ENCODE results near the gene MSANTD7. TPM values are rescaled to one million over a fixed set of nuclear protein-coding genes. Genes with fewer than 3 reads are reported as not detected.
"Not testable (repeated sequence)": the region's sequence is repeated elsewhere in the genome, so short reads cannot be mapped to it uniquely, and the experiment has no call there.

The MSANTD7 gene
- total RNA-seq, 1 experiment from 2014 or later: 23.9 TPM

DNA sequence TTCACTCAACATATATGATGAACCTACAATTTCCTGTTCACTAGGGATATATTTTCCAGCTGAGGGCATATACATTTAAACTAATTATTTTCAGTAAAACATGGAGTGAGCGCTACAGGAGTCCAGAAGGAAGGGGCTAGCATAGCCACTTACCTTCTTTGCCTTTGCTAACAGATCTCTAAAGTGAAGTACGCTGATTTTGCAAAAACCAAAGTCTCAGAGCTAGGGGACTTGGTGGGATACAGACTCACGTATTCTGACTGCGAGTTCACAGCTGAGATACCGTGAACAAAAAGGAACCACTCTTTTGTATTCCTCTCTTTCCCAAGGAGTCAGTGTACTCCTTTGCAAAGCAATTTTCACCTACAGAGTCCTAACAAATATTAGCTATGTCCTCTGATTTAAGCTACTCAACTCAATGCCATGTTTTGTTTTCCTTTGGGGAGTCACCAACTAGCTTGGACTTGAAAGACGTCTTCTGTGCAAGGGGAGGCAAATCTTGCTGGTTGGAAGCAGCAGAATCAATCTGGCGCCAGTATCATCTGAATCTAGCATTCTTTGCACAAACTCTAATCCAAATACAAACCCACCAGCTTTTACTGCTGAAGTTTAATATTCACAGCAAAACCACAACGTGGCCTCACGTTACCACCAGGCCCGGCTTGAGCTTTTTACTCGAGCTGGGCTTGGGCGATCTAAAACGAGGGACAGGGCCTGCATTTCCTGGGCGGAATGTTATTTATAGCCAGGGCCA is 926 bp upstream of the MSANTD7 start:
- DNase-seq (ENCODE audit: low spot score): no peak

DNA sequence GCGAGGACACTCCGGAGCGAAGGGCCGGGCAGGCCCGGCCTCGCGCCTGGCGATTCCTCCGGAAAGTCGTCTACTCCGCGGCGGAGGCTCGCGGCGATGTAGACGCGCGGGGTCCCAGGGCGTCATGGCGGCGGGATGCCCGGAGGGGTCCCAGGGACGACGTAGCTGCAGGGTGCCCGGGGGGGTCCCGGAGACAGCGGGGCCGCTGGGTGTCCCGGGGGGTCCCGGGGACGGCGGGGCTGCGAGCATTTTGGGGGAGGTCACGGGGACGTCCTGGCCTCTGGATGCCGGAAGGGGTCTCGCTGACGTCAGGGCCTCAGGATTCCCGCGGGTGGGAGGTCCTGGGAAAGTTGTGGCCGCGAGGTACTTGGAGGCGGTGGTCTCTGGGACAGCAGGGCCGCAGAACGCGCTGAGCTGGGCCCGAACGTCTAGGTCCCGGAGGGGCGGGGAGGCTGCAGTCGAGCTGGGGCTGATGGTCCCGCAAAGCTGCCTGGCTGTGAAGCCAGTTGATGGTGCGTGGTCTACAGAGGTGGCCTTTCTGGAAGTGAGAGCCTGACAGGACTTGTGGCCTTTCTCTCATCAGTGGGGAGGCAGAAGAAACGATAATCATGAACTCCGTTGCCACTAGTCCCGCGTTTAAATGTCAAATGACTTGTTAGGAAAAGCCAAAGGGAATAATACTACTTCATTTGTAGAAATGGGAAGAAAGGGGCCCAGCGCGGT is 637 bp downstream of the MSANTD7 start:
- peak; percentile 42 for DNase-seq (ENCODE audit: low spot score)

DNA sequence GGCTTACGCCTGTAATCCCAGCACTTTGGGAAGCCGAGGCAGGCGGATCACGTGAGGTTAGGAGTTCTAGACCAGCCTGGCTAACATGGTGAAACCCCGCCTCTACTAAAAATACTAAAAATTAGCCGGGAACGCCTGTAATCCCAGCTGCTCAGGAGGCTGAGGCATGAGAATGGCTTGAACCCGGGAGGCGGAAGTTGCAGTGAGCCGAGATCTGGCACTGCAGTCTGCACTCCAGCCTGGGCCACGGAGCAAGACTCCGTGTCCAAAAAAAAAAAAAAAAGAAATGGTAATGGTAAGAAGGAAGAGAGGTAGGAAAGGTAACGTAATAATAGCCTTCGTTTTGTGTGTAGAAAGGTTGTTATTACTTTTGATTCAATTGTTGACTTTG is 1.2 kb downstream of the MSANTD7 start:
- no peak for DNase-seq (ENCODE audit: low spot score)

DNA sequence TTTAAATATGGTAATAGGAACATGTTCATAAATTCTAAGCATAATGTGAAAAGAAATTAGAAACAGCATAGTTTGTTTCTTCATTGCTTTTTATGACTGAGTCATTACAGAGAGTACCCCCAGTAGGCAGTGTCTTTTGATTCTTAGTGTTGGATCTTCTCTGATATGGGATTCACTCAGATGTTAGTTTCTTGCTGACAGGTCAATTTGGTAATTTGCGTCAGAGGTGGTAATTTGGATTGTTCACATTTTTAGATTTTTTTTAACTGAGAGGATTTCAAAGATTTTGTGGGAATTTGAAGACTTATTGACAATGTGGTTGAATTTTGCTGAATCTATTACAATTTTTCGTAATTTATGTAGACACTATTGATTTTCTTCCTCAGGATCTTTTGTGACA is 2.1 kb downstream of the MSANTD7 start:
- DNase-seq (ENCODE audit: low spot score): no peak

DNA sequence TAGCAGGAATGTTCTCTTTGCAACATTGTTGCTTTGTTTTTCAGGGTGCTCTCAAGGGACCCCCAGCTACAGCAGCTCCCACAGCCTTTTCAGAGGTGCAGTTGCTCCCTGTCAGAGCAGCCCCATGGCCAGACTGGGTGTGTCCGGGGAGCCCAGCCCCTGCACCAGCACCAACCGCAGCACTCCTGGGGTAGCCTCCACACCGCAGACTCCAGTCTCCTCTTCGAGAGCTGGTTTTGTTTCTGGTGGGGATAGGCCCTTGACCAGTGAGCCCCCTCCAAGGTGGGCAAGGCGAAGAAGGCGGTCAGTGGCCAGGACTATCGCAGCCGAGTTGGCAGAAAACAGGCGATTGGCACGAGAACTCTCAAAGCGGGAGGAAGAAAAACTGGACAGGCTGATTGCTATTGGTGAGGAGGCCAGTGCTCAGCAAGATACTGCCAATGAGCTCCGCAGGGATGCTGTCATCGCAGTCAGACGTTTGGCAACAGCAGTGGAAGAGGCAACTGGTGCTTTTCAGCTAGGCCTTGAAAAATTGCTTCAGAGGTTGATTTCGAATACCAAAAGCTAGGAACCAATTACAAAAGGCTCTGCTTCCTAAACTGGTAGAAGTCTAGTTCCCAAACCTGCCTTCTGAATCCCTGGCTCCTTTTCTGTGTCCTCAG is 5.4 kb downstream of the MSANTD7 start:
- no peak for DNase-seq (ENCODE audit: low spot score)

DNA sequence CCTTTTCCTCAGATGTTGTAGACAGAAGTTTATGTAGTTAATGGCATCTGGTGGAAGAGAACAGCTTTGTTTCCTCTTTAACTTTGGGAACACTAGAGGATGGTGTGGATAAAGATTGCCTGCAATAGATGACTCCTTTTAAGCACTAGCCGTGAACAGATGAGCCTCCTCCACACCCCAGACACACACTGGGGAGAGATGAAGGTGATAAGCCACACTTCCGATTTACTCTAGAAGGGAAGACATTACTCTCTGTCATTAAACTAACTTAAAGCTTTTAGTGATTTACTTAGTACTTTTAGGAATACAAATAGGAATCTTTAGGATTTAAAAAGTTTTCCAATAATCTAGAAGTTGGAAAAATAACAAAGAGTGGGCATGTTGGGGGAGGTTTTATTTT is 6.8 kb downstream of the MSANTD7 start:
- DNase-seq (ENCODE audit: low spot score): no peak

DNA sequence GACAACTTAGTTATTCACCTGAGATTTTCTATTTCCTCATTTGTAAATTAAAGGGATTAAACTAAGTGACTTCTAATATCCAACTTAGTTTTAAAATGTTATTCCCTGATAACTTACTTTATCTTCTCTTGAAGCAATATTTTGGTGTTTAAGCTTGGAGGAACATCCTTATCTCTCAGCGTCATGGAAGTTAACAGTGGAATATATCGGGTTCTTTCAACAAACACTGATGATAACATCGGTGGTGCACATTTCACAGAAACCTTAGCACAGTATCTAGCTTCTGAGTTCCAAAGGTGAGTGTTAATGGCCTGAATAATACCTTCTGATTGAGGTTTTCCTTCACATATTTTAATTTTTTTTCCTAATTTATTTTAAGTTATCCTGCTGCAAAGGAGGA is 14.1 kb downstream of the MSANTD7 start:
- DNase-seq (ENCODE audit: low spot score): no peak

DNA sequence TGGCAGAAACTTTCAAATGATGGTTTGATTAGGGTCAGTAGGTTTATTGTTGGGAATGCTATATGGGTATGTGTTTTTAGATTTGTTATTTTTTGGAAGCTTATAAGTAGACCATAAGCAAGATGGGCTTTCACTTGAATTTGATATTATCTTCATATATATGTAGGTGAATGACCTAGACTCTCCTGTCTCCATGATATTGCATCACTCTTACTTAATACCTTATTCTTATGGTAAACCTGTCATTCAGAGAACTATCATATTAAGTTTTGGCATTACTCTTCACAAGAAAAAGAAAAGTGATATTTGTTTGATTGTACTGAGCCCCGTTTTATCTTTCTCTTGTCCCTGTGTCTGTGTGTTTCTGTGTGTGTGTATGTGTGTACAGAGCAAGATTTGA is 17.3 kb downstream of the MSANTD7 start:
- DNase-seq (ENCODE audit: low spot score): no peak

DNA sequence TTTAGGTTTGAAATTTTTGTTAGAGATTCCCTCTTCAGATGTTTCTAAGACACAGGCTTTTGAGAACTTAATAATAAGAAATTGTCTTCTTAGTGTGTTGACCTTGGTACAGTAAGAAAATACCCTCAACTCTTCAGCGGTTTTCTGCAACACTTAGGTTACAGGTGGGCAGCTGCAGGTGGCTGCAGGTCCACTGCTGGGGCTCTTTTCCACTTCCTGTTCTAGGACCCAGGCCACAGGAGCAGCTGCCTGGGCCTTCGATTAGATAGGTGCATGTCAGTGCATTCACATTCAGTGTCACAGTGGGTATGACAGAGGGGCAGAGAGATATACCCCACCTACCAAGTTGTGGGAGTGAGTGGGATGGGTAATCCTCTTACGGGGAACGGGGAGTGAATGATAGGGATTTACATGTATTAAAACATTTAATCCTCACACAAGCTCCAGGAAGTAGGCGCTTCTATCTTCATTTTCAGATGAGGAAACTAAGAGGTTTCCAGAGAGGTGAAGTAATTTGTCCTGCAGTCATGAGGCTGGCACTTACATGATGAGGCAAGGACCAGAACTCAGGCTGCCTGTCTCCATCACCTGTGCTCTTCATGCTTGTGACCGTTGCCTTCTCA is 20.3 kb downstream of the MSANTD7 start:
- no peak for DNase-seq (ENCODE audit: low spot score)

DNA sequence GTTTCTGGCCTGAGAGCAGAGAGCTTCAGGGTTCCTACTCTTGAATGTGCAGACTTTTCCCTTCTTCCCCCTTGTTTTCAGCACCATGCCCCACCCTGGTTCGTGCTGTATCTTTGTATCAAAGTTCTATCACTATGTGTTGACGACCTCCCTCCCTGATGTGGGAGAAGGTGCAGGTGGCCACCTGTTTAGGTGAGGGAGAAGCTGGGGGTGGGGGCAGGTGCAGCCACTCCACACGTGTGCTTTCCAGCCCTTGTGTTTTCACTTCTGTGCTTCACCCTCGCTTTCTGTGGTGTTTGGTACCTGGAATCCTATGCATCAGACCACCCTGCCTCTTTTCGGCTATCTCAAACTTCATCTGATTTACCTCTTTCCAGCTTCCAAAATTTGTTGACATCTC is 20.9 kb downstream of the MSANTD7 start:
- DNase-seq (ENCODE audit: low spot score): no peak

DNA sequence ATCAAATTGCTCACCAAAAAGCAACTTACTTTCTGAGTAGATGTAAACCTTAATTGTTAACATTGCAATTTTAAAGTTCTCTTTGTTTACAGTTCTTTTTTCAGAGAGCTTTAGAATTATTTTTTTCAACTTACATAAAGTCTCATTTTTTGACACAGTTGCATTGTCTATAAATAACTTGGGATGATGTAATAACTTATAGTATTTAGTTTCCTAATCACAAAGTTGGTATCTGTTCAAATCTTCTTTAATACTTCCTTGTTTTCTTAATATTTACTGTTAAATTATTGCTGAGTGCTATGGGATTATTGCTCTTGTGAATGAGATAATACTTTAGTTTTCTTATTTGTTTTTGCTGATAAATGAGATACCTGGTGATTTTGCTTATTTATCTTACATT is 21.7 kb downstream of the MSANTD7 start:
- DNase-seq (ENCODE audit: low spot score): no peak

DNA sequence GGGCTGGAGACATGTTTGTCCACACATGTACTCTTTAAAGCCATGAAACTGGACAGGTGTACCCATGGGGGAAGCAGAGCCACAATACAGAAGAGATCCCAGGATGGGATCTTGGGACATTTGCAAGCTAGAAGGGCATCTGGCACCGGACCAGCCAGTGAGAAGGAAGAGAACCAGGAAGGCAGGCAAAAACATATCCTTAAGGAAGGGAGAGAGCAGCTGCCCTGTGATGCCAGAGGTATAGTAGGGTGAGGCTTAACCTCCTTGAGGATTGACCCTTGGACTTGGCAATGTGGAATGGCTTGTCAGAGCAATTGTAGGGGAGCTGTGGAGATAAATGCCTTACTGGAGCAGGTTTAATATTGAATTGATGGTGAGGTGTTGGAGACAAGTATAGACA is 22.7 kb downstream of the MSANTD7 start:
- DNase-seq (ENCODE audit: low spot score): peak; percentile 4

DNA sequence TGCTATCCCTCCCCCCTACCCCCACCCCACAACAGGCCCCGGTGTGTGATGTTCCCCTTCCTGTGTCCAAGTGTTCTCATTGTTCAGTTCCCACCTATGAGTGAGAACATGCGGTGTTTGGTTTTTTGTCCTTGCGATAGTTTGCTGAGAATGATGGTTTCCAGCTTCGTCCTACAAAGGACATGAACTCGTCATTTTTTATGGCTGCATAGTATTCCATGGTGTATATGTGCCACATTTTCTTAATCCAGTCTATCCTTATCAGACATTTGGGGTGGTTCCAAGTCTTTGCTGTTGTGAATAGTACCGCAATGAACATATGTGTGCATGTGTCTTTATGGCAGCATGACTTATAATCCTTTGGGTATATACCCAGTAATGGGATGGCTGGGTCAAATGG is 26.4 kb downstream of the MSANTD7 start:
- DNase-seq (ENCODE audit: low spot score): not testable (repeated sequence)

DNA sequence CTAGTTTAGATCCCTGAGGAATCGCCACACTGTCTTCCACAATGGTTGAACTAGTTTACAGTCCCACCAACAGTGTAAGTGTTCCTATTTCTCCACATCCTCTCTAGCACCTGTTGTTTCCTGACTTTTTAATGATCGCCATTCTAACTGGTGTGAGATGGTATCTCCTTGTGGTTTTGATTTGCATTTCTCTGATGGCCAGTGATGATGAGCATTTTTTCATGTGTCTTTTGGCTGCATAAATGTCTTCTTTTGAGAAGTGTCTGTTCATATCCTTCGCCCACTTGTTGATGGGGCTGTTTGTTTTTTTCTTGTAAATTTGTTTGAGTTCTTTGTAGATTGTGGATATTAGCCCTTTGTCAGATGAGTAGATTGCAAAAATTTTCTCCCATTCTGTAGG is 26.8 kb downstream of the MSANTD7 start:
- DNase-seq (ENCODE audit: low spot score): not testable (repeated sequence)

DNA sequence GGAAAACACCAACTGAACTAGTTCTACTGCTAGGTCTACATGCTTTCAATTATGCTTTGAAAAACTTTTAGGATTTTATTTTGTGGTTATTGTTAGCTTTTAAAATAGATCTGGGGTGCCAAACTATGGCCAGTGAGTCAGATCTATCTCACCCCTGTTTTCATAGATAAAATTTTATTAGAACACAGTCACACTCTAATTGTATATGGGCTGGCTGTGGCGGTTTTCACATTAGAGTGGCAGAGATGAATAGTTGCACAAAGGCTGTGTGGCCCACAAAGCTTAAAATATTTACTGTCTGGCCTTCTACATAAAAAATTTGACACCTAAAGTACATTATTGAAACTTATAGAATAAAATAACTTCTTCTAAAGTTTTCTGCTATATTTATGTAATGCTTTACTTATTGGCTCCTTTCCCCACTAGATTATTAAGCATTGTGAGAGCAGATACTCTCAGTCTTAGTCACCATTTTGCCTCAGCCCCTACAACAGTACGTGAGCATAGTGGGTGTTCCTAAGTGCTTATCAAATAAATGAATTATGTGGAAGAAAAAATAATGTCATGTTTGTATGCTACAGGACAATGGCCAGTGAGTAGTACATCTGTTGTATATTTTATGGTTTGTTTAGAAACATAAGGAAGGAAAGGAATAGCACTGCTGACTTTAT is 35.1 kb downstream of the MSANTD7 start:
- DNase-seq (ENCODE audit: low spot score): no peak

DNA sequence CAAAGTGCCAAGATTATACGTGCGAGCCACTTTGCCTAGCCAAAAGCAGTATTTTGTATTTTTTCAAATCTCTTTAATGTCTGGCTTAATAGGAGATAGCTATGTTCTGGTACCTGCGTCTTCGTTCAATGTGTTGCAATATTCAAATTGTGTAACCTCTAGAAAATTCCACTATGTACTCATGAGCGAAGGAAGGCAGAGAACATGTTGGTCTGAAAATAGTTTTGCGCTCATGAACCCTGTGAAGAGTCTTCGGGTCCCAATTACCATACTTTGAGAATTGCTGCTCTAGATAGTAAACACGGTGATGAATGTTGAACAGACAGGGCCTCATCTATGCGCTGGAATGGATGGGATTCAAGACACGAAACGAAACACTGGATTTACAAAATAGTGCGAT is 37.8 kb downstream of the MSANTD7 start:
- DNase-seq (ENCODE audit: low spot score): no peak

DNA sequence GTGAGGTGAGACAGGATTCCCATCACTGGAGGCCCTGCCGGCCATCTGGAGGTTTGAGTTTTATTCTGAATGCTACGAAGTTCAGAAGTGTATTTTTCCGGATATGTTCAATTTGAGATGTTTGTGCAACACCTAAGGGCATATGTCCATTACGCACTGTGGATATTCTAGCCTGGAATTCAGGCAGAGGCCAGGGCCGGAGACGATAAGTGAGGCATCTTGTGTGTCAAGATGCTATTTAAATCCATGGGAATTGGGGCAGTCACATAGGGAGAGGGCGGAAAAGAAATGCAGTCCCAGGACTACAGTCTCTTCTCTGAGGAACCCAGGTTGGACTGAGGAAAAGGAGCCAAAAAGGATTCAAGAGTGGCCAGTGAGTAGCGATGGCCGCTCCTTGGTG is 38.7 kb downstream of the MSANTD7 start:
- no peak for DNase-seq (ENCODE audit: low spot score)

DNA sequence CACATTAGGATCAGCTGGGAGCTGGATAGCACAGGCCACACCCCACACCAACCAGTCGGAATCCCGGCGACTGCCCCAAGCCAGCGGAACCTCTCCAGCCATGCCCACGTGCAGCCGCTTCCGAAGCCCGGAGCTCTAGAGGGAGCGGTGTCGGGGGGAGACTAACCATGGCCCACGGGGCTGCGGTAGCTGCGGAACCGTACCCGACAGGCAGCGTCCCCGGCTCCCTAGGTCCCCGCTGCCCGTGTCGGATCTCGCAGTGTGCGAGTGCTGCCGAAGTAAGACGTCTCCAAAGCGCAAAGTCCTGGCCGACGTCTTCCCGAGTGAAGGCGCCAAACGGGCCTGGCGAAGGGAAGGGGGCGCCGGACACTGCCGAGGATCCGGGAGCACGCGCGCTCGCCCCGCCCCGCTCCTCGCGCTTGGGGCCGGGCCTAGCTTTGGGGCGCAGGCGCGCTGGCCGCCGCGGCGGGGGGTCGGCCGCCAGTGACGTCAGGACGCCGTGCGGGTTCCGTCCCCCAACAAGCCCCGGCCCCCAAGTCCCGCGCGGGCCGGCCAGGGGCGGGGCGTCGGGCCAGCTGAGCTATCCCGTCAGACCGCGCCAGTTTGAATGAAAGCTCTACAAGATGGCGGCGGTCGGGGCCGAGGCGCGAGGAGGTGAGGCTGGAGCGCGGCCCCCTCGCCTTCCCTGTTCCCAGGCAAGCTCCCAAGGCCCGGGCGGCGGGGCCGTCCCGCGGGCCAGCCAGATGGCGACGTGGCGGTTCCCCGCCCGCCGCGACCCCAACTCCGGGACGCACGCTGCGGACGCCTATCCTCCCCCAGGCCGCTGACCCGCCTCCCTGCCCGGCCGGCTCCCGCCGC is 40.4 kb downstream of the MSANTD7 start, which contains the start of gene SUV39H2:
Gene SUV39H2 (plus strand): TSS at position 601 of the 858 bp plus-strand sequence. CDS start 23 bp downstream, at position 624.
- peak; percentile 94 for DNase-seq (ENCODE audit: low spot score)

DNA sequence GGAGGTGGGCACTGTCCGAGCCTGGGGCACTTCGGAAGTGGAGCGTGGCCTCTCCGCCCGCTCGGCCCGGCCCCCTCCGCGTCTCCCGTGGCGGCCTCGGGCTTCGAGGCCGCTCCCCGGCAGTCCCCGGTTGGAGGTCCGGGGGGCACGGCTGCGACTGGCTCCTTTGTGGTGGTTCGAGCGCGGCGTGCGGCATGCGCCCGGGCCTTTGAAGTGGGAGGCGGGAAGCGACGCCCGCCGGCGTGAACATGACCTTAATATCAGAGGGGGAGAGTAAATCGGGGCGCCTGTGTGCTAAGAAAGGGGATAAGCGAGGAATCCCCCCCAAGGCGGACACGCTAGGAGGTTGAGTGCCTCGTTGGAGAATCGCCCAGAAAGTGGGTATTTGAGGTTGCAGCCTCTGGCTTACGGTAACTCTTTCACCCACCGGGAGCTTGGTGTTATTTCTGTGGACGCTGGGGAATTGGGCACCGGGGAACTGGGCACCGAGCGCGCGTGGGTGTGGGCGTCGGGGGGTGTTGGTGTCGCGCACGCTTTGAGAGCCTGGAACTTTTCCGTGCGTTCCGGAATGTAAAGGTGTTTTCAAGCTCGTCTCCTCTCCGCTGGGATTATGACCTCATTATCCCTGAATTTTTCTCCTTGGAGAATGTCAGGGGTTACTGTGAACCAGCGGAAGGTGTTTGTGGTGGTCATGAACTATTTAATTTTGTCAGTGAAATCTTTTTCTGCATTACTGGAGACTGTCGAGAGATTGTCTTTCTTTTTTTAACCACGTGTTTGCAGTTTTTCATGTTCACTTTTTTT is 41.2 kb downstream of the MSANTD7 start:
- peak; percentile 24 for DNase-seq (ENCODE audit: low spot score)

DNA sequence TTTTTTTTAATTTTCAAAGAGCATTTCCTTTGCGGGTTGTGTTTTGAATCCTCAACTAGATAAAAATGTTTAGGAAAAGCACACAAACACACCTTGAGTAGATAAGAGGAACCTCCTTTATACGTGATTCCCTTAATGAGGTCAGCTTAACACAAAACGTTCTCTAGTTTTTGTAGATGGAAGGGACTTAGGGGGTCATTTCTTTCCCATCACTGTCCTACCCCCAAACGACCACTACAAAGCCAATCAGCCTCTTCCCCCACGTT is 41.8 kb downstream of the MSANTD7 start:
- peak; percentile 17 for DNase-seq (ENCODE audit: low spot score)

Data from HT-29 (cell line).